GM21526 (cell line): ENCODE measurements around the gene FANCC.

Experiments used
- ATAC-seq: cut with Tn5 transposase; IDR thresholded peaks from one replicate; pipeline ENCODE4 v1.9.1; 2021; ENCODE audit warnings: moderate library complexity; ENCODE audit not compliant: unreplicated experiment, low FRiP score

The FANCC gene

GRCh38 chr9:95077766-95078370, 239.6 kb downstream of the FANCC start:
- no peak for ATAC-seq

DNA sequence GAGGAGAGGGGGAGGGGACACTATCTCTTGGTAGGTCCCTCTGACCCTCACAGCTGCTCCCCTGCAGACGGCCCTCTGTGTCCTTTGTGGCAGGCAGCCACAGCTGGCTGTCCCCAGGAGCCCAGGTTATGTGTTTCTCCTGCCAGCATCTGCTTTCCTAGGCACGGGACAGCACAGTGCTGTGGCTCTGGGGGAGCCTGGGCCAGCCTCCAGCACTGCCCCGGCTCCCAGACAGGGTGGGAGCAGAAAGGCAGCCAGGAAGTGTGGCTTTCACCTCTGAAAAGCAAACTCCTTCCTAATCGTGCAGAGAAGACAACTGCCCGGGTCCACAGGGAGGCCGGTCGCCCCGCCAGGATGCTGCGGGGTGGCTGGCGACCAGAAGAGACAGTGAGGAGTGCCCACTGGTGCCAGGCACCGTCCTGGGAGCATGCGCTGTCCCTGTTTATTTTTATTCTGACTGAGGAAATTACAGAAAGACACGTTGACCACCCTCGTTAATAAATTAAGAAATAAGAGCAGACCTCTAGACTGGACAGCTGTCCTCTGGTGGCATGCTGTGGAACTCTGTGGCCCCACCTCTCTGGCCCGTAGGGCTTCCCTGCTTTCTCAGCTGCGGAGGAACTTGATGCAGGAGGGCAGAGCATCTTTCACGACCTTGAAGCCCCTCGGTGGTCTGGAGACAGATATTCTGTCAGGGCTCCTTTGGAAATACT, 240.3 kb downstream of the FANCC start:
- no peak for ATAC-seq

- ATAC-seq, result no peak
Measured at GRCh38 chr9:95076696-95077052, 240.8 kb downstream of the FANCC start.

DNA sequence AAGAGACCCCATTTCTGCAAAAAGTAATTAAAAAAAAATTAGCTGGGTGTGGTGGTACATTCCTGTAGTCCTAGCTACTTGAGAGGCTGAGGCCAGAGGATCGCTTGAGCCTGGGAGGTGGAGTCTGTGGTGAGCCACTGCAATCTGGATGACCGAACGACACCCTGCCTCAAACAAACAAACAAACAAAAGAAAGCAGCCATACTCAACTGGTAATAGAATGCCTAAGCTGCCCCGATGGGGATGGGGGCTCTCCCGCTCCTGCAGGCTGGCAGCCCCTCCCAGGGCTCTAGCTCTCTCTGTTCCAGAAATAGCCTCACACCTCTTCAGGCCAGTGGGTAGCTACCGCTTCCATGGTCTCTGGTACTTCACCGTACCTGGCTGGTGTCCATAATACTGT, 241.8 kb downstream of the FANCC start:
- no peak for ATAC-seq

DNA sequence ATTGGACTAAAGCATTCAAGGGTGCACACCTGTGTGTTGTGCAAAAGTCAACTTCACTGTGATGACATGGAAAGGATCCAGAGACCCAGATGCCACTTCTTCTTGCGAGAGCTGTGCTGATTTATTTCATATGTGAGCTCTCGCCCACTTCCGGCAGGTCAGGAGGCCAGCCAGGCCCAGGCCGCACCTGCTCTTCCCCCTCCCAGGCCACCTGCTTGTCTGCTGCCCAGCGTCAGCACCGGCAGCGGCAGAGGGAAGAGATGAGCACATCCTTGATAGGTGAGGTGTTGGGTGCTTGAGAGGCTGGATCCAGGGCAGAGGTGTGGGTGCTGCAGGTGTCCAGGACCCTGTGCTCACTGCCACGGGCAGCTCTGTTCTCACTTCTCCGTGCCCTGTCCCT, 242.9 kb downstream of the FANCC start:
- no peak for ATAC-seq

- ATAC-seq, result no peak
Measured at GRCh38 chr9:95073918-95074317, 243.6 kb downstream of the FANCC start.

- ATAC-seq, result no peak
Measured at GRCh38 chr9:95073042-95073607, 244.4 kb downstream of the FANCC start.

GRCh38 chr9:95071925-95072324, 245.6 kb downstream of the FANCC start:
- no peak for ATAC-seq

GRCh38 chr9:95071450-95071849, 246.1 kb downstream of the FANCC start:
- ATAC-seq, result no peak

GRCh38 chr9:95070549-95071021, 246.9 kb downstream of the FANCC start:
- ATAC-seq, result no peak

GRCh38 chr9:95067897-95068296, 249.6 kb downstream of the FANCC start:
- ATAC-seq, result no peak

- no peak for ATAC-seq
Measured at GRCh38 chr9:95067057-95067456, 250.5 kb downstream of the FANCC start.

- no peak for ATAC-seq
Measured at GRCh38 chr9:95065224-95065623, 252.3 kb downstream of the FANCC start.

- ATAC-seq, result no peak
Measured at GRCh38 chr9:95063300-95063699, 254.2 kb downstream of the FANCC start.

DNA sequence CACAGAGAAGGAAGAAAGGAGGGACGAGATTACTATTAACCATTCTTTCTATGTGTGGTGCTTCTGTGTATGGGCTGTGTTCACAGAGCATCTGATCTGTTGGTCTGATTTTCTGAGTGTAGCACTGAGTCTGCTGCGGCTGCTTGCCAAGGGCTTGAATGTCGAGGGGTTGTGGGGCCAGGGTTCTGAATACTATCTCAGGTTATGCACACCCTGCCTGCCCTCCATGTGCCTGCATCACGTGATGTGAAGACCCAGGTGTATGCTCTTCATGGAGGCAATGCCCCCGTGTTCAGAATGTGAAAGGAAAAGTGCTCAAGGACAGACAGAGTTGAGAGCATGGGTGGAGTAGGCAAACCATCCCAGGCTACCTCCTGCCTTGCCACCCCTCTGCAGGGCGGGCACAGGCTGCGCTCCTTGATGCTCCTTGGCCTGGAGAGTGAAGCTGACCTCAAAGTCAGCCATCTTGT, 254.9 kb downstream of the FANCC start:
- ATAC-seq, result no peak

GRCh38 chr9:95061916-95062595, 255.5 kb downstream of the FANCC start:
- ATAC-seq, result no peak

DNA sequence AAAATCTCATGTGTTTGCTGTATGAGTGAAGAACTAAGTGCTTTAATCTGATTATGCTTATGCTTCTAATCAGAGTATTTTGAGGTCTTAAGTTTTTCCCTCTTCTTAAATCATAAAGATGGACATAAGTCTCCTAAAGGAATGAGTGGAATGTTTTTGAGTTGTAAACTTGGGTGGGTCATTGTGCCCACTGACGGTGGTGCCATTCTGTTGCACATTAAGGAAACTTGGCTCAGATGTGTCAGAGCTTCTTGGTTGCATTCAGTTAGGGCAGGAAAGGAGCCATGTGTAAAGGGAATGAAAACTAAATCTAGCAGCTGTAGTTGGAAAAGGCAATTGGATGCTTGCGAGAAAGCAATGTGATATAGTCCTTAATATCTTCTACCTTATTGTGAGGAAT, 256.6 kb downstream of the FANCC start:
- ATAC-seq, result no peak

DNA sequence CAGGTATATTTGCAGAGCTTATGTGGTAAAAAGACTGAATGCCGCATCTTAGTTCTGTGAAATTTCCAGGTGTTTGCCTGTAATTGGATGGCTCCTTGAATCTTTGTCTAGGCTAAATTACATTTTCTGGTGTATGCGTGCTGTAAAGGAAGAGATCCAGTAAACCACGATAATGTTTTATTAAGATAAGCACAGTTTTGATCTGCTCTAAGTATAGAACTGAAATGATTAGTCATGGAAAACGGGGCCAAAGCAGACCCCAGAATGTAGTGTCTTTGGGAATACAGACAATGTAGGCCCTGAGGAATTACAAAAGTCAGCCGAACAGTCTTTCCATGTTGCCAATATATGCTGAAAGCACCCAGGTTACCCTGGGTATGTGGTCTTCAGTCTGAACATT, 257.3 kb downstream of the FANCC start:
- no peak for ATAC-seq

DNA sequence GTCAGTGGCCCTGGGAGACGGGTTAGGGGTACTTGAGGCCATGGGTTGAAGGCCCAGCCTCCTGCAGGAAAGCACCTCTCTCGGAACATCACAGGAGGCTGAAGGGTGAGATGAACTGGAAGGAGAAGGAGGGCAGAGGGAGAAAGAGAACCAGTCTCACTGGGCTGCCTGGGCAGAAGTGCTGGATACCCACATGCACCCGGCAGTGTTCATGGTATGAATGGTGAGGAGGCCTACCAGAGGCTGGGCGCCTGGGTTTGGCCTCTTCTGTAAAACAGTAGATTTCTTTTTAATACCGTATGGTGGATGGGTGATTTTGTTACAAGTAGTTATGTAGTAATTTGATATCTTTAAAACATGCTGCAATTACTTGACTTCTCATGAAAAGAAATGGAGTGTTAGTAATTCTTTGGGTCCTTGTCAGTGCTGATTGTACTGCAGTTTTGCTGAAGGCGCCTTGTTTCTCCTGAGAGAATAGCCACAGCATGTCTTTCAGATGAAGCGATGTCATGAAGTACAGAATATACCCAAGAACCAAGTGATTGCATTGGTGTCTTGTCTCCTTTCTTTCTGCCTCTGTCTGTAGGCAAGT, 258.6 kb downstream of the FANCC start:
- ATAC-seq, result no peak

DNA sequence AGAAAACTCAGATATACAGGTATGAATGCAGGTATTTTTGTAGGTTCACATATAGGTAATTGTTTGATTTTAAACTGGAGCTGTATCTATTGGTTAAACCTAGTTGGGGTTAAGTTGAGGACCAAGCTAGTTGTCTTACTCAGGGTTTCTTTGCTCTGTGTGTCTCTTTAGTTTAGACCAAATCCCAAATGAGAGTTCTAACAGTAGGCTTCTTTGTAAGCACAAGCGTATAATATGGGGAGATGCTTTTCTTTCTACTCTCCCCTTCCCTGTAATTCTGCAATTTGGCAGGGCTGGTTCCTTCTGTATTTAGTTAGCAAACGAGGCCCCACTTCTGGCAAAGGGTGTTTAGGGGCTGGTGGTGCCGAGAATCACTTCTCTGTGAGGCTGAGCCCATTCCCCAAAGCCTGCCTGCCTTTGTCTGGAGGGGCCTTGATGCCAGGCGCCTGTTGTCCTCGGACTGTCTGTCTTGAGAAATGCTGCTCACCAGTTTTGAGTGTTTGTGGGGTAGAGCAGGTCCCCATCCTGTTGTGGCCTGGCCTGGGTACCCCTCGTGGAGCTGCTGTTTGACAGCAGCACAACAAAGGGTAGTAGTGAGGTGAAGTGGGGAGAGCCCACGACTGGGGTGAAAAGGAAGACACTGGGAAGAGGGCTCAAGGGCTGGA, 259.3 kb downstream of the FANCC start:
- ATAC-seq, result no peak
